ENCODE data around the gene SLC47A2.
A peak's percentile ranks its signal among the peaks of the same experiment; 100 is the strongest.

Gene SLC47A2

DNA sequence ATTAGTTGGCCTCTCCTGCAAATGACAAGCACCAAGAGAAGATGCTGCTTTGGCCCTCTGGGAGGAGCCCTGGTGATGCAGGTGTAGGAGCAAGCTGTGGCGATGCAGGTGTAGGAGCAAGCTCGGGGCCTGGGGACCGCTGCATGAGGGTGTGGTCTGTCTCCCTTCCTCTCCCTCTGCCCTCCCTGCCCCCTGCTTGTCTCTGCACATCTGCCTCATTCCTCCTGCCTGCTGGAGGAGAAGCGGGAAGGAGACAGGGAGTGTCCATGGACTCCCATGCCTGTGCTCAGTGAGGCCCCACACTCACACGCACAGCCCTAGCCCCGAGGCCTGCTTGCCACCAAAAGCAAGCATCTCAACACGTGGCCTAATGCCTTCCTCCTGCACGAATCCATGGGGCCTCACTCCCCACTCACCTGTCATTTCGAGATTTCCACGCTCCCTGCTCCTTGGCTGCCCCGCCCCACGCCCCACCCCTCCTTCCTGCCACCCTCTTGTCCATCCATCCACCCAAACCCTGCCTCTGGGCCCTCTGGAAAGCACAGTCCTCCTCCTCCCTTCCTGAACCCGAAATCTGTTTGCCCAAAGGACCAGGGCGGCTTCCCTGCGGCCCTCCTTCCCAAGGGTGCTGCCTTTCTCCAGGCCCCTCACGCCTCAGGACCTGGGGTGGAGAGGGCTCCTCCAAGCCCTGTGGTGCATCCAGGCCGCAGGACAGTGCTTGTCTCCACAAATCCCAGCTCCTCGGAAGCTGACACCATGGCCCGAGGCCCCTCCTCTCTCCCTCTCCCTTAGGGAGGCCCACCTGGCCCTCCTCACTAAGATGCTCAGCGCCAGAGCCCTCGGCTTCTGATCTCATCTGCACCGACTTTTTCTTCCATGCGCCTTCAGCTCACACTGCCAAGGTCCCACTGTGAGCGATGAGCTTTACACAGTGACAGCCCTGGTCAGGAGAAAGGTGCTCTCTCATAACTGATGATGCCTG is 43.5 kb upstream of the SLC47A2 start:
- no peak overlapping the region for H3K27ac ChIP-seq
- TF ChIP-seq, protein P1, sequence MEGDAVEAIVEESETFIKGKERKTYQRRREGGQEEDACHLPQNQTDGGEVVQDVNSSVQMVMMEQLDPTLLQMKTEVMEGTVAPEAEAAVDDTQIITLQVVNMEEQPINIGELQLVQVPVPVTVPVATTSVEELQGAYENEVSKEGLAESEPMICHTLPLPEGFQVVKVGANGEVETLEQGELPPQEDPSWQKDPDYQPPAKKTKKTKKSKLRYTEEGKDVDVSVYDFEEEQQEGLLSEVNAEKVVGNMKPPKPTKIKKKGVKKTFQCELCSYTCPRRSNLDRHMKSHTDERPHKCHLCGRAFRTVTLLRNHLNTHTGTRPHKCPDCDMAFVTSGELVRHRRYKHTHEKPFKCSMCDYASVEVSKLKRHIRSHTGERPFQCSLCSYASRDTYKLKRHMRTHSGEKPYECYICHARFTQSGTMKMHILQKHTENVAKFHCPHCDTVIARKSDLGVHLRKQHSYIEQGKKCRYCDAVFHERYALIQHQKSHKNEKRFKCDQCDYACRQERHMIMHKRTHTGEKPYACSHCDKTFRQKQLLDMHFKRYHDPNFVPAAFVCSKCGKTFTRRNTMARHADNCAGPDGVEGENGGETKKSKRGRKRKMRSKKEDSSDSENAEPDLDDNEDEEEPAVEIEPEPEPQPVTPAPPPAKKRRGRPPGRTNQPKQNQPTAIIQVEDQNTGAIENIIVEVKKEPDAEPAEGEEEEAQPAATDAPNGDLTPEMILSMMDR (IDR thresholded peaks at IDR 0.05): no peak
- no peak for TF ChIP-seq ZFX (IDR thresholded peaks at IDR 0.05; ENCODE audit: borderline replicate concordance)

DNA sequence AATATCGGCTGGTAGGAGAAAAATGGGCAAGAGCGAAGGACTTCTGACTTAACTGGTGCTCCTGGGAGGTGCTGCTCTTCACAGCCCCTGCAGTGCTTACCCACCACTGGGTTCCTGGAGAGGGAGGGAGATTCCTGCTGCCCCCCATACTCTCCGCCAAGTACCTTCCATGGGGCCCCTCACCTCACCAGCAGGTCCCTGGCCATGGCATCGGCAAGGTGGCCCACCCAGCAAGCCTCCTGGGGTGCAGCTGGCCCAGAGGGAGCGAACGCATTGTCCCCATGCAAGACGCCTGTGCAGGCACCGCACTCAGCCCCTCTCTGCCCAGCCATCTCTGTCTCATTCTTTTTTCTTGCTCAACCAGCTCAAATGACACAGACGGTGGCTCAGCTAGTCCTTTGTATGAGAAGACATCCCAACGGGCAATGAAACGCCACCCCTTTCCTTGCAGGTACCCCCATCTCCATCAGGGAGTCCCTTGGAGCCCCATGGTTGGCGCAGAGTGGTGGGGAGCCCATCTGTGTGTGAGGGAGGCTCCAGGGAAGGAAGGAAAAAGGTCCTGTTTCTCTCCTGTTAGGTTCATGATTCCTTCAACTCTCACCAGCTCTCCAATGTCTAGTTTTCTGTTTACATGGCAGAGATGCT is 41.3 kb upstream of the SLC47A2 start:
- TF ChIP-seq ZFX (IDR thresholded peaks at IDR 0.05; ENCODE audit: borderline replicate concordance): no peak
- TF ChIP-seq, protein P1 (IDR thresholded peaks at IDR 0.05): no peak
- H3K27ac ChIP-seq: no peak overlapping the region

DNA sequence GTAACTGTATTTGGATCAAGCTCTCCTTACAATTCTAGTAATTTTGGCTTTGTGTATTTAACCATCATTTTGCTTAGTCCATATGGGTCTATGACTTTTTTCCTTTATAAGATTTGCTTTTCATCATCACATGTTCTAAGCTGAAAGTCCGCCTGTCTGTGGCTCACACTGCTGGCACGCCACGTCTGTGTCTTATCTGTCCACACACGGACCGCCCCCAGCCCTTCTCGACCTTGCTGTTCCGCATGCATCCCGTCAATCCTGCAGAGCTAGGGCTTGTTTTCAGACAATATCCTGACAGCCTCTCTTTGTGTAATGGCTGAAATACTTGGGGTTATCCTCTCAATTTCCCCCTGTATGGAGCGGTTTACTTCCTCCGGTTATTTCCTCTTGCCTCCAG is 40.2 kb upstream of the SLC47A2 start:
- no peak overlapping the region for H3K27ac ChIP-seq
- TF ChIP-seq, protein P1 (IDR thresholded peaks at IDR 0.05): no peak
- no peak for TF ChIP-seq ZFX (IDR thresholded peaks at IDR 0.05; ENCODE audit: borderline replicate concordance)

DNA sequence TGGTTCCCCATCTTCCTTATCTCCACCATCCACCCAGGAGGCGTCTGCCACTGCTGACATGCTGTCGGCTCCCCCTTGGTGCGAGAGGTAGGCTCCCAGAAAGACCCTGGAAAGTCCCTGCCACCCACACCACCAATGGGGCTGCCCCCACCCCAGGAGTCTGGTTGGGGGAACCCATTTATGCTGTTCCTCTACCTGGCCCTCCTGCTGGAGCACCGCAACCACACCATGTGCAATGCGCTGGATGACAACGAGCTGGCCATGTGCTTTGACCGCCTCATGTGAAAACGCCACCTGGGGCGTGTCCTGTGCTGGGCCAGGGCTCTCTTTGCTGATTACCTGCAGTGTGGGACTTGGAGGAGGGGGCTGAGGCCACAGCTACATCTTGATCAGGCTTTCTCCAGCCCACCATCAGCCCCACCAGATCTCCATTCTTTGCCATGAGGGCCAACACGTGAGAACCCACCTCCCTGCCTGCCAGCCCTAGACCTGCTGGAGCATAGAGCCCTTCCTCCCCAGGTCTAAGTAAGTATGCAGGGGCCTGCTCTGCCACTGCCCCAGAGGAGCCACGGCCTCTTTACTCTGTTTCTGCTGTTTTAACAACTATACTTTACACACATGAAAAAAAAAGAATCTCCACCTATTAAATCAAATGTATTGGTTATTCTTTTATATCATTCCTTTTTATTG is 39.6 kb upstream of the SLC47A2 start:
- H3K27ac ChIP-seq: no peak overlapping the region
- TF ChIP-seq, protein P1 (IDR thresholded peaks at IDR 0.05): no peak
- TF ChIP-seq ZFX (IDR thresholded peaks at IDR 0.05; ENCODE audit: borderline replicate concordance): no peak

DNA sequence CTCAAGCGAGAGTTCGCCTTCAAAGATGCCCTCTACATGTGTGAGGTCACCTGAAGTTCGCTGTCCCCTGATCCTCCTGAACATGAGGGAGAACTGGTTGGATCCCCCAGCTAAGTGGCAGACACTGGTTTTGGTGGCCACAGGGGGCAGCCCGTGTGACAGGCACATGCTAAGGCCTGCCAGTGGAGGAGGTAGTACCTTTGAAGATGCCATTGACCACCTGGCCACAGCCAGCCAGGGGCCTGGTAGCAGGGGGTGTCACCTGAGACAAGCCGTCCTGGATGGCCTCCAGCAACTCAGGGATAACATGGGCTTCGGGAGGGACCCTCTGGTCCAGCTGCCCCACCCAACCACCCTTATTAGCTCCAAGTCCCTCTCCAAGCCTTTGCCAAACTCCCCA is 39.0 kb upstream of the SLC47A2 start:
- TF ChIP-seq, protein P1 (IDR thresholded peaks at IDR 0.05): no peak
- no peak for TF ChIP-seq ZFX (IDR thresholded peaks at IDR 0.05; ENCODE audit: borderline replicate concordance)
- no peak overlapping the region for H3K27ac ChIP-seq

DNA sequence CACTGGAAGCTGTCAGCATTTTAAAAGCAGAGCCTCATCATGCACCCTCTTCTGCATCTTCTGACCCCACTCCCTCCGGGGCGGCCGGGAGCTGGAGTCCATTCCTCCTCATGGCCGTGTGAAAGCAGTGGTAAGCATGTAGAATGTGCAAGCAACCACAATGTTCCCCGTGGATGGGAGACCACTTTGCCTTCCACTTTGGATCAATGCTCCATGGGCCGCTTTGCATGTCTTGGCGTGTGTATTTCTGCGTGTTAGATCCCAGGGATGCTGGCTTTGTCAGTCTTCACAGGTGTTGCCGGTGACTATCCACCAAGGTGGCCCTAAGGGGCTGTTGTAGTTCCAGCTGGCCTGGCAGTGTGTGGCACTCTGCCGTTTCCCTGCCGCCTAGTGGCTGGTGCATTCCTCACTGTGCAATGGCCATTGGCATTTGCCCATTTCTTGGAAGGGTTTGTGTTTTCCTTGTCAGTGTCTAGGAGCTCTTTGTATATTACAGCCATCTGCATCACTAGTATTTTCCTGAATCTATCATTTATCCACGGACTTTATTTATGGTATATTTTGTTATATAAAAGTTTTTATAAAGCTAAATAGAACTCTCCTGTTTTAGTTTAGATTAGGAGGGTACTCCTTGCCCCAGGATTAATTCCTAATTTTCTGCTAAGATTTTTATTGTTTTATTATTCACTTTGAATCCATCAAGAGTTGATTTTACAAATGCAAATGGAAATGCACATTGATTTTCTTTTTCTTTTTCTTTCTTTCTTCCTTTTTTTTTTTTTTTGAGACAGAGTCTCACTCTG is 37.5 kb upstream of the SLC47A2 start:
- TF ChIP-seq ZFX (IDR thresholded peaks at IDR 0.05; ENCODE audit: borderline replicate concordance): no peak
- TF ChIP-seq, protein P1 (IDR thresholded peaks at IDR 0.05): peak; percentile 89
- H3K27ac ChIP-seq: peak overlapping the region; percentile 34
